Prostate gland (tissue), 2 donors: Measurements from ENCODE around the gene DIP2B.

ENCODE experiments used
- POLR2AphosphoS5 ChIP-seq: sonication (generic); formaldehyde crosslinking; IDR thresholded peaks from one replicate; pipeline ENCODE4 v1.6.1; 2017; ENCODE audit warnings: antibody characterized with exemption
- TF ChIP-seq, protein P1 (sequence below), 4 experiments: fragments of 200-600 bp in 2 of 4; fragments of 450-650 bp in 2 of 4; sonication (generic) in 2 of 4; IDR thresholded peaks; 1 replicate in 3 of 4; 2 replicates in 1 of 4; pipeline ENCODE4 v1.5.1; 2016 to 2019; ENCODE audit warnings: antibody characterized with exemption in 4 of 4, mild to moderate bottlenecking in 2 of 4, moderate library complexity in 2 of 4

GRCh38 chr12:50537538-50537919 is 32.7 kb downstream of the DIP2B start:
- TF ChIP-seq POLR2AphosphoS5 = no peak
- TF ChIP-seq, protein P1, sequence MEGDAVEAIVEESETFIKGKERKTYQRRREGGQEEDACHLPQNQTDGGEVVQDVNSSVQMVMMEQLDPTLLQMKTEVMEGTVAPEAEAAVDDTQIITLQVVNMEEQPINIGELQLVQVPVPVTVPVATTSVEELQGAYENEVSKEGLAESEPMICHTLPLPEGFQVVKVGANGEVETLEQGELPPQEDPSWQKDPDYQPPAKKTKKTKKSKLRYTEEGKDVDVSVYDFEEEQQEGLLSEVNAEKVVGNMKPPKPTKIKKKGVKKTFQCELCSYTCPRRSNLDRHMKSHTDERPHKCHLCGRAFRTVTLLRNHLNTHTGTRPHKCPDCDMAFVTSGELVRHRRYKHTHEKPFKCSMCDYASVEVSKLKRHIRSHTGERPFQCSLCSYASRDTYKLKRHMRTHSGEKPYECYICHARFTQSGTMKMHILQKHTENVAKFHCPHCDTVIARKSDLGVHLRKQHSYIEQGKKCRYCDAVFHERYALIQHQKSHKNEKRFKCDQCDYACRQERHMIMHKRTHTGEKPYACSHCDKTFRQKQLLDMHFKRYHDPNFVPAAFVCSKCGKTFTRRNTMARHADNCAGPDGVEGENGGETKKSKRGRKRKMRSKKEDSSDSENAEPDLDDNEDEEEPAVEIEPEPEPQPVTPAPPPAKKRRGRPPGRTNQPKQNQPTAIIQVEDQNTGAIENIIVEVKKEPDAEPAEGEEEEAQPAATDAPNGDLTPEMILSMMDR (IDR thresholded peaks at IDR 0.05) = no peak
